GM18909 (cell line): ENCODE results near the gene TNFRSF1A.

ENCODE experiments used
- ATAC-seq: cut with Tn5 transposase; IDR thresholded peaks from one replicate; pipeline ENCODE4 v1.9.1; 2021; ENCODE audit warnings: mild to moderate bottlenecking; ENCODE audit not compliant: unreplicated experiment, poor library complexity

Gene TNFRSF1A

GRCh38 chr12:6328045-6328779 lies 13.7 kb downstream of the TNFRSF1A start:
- no peak for ATAC-seq

GRCh38 chr12:6327229-6328041 lies 14.4 kb downstream of the TNFRSF1A start:
- ATAC-seq: no peak

- no peak for ATAC-seq
These were observed 15.3 kb downstream of the TNFRSF1A start for GRCh38 chr12:6326316-6327228.

GRCh38 chr12:6324936-6325750 lies 16.7 kb downstream of the TNFRSF1A start:
- no peak for ATAC-seq

- no peak for ATAC-seq
These were observed 17.7 kb downstream of the TNFRSF1A start for GRCh38 chr12:6323995-6324711.

- ATAC-seq: peak; percentile 60
These were observed 18.4 kb downstream of the TNFRSF1A start for GRCh38 chr12:6323340-6323994.

- ATAC-seq: peak; percentile 25
These were observed 18.9 kb downstream of the TNFRSF1A start for GRCh38 chr12:6322969-6323339.

- ATAC-seq: no peak
These were observed 19.5 kb downstream of the TNFRSF1A start for GRCh38 chr12:6322352-6322751.

GRCh38 chr12:6321905-6322304 lies 20.0 kb downstream of the TNFRSF1A start:
- no peak for ATAC-seq

GRCh38 chr12:6319446-6319845 lies 22.4 kb downstream of the TNFRSF1A start:
- no peak for ATAC-seq

GRCh38 chr12:6318440-6318879 lies 23.4 kb downstream of the TNFRSF1A start:
- ATAC-seq: no peak

- ATAC-seq: no peak
These were observed 24.0 kb downstream of the TNFRSF1A start for GRCh38 chr12:6317693-6318439.

GRCh38 chr12:6316921-6317692 lies 24.8 kb downstream of the TNFRSF1A start:
- ATAC-seq: no peak

- ATAC-seq: no peak
These were observed 25.9 kb downstream of the TNFRSF1A start for GRCh38 chr12:6315704-6316597.

GRCh38 chr12:6315184-6315583 lies 26.7 kb downstream of the TNFRSF1A start:
- no peak for ATAC-seq

- ATAC-seq: no peak
These were observed 27.1 kb downstream of the TNFRSF1A start for GRCh38 chr12:6314776-6315175.
